GM23338 (cell line): ENCODE measurements around the gene MT1H.
A peak's percentile ranks its signal among the peaks of the same experiment; 100 is the strongest.

Source experiments
- CREB1 ChIP-seq: fragments of 250-450 bp; sonication (Bioruptor Pico); IDR thresholded peaks from 2 replicates; pipeline ENCODE4 v1.5.0; 2020; ENCODE audit warnings: low read depth, mild to moderate bottlenecking, moderate library complexity
- EZH2 ChIP-seq: fragments of 200-600 bp; sonication (generic); IDR thresholded peaks from one replicate; pipeline ENCODE4 v1.8.0; 2017; ENCODE audit warnings: antibody characterized with exemption, mild to moderate bottlenecking, low read depth; ENCODE audit not compliant: unreplicated experiment
- EZH2phosphoT487 ChIP-seq: fragments of 200-600 bp; sonication (generic); IDR thresholded peaks from one replicate; pipeline ENCODE4 v1.8.1; 2018; ENCODE audit warnings: antibody characterized with exemption; ENCODE audit not compliant: unreplicated experiment
- JUNB ChIP-seq: IDR thresholded peaks from one replicate; pipeline ENCODE4 v1.6.1; 2016; ENCODE audit warnings: antibody characterized with exemption; ENCODE audit not compliant: unreplicated experiment
- POLR2AphosphoS5 ChIP-seq: IDR thresholded peaks from 2 replicates; pipeline ENCODE4 v1.6.1; 2016; ENCODE audit warnings: antibody characterized with exemption, low read depth
- REST ChIP-seq: IDR thresholded peaks from one replicate; pipeline ENCODE4 v1.6.1; 2018; ENCODE audit warnings: antibody characterized with exemption; ENCODE audit not compliant: unreplicated experiment
- ZNF114 ChIP-seq: fragments of 250-450 bp; sonication (Bioruptor Pico); IDR thresholded peaks from 2 replicates; pipeline ENCODE4 v1.5.0; 2020; ENCODE audit warnings: mild to moderate bottlenecking, moderate library complexity
- ZNF331 ChIP-seq: fragments of 250-450 bp; sonication (Bioruptor Pico); IDR thresholded peaks from 2 replicates; pipeline ENCODE4 v1.5.0; 2020; ENCODE audit warnings: low read depth, mild to moderate bottlenecking, moderate library complexity
- ZNF462 ChIP-seq: fragments of 250-450 bp; sonication (Bioruptor Pico); IDR thresholded peaks from 2 replicates; pipeline ENCODE4 v1.5.0; 2020; ENCODE audit warnings: mild to moderate bottlenecking, moderate library complexity
- TF ChIP-seq, protein P1 (sequence below), 2 experiments: fragments of 200-600 bp in 1 of 2; sonication (generic) in 1 of 2; conservative IDR thresholded peaks; 2 replicates each; pipeline versions ENCODE4 v1.5.1 to v1.6.1; 2016 to 2017; ENCODE audit warnings: antibody characterized with exemption in 2 of 2, low read depth in 2 of 2, mild to moderate bottlenecking in 2 of 2, moderate library complexity in 1 of 2
- TF ChIP-seq, protein P2 (sequence below): IDR thresholded peaks from 2 replicates; pipeline ENCODE4 v1.6.1; 2016; ENCODE audit warnings: antibody characterized with exemption

DNA sequence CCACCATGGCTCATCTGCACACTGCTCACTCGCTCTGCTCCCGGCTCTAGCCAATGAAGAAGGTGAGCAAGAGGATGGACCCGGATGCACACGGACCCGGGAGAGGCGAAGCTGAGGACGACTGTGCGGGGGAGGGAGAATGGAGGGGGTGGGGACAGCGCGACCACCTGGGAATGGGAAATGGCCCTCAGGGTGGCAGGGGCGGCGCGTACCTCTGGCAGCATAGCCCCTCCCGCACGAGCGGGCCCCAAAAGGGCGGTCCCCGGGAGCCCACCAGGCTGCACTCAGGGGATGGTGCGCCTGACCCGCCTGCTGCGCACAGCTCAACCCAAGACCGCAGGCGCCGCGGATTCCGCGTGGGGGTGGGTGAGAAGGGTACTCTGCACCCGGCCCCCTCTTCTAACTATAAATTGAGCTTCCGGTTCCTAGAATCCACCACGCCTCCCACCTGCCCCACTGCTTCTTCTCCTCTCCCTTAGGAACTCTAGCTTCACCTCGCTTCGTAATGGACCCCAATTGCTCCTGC is 6.1 kb downstream of the MT1H start:
- no peak for TF ChIP-seq EZH2
- TF ChIP-seq EZH2phosphoT487: no peak
- TF ChIP-seq POLR2AphosphoS5: peak; percentile 61
- TF ChIP-seq, protein P1, sequence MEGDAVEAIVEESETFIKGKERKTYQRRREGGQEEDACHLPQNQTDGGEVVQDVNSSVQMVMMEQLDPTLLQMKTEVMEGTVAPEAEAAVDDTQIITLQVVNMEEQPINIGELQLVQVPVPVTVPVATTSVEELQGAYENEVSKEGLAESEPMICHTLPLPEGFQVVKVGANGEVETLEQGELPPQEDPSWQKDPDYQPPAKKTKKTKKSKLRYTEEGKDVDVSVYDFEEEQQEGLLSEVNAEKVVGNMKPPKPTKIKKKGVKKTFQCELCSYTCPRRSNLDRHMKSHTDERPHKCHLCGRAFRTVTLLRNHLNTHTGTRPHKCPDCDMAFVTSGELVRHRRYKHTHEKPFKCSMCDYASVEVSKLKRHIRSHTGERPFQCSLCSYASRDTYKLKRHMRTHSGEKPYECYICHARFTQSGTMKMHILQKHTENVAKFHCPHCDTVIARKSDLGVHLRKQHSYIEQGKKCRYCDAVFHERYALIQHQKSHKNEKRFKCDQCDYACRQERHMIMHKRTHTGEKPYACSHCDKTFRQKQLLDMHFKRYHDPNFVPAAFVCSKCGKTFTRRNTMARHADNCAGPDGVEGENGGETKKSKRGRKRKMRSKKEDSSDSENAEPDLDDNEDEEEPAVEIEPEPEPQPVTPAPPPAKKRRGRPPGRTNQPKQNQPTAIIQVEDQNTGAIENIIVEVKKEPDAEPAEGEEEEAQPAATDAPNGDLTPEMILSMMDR (conservative IDR thresholded peaks at IDR 0.05; ENCODE audit: low read depth in 2 of 2): no peak
- no peak for TF ChIP-seq REST
- TF ChIP-seq CREB1 (CRISPR knock-in tag): no peak
- TF ChIP-seq ZNF462 (CRISPR knock-in tag): no peak
- no peak for TF ChIP-seq ZNF331 (CRISPR knock-in tag)
- no peak for TF ChIP-seq JUNB
- no peak for TF ChIP-seq ZNF114
- TF ChIP-seq, protein P2, sequence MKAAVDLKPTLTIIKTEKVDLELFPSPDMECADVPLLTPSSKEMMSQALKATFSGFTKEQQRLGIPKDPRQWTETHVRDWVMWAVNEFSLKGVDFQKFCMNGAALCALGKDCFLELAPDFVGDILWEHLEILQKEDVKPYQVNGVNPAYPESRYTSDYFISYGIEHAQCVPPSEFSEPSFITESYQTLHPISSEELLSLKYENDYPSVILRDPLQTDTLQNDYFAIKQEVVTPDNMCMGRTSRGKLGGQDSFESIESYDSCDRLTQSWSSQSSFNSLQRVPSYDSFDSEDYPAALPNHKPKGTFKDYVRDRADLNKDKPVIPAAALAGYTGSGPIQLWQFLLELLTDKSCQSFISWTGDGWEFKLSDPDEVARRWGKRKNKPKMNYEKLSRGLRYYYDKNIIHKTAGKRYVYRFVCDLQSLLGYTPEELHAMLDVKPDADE: no peak
